Uterus (tissue), 2 donors: ENCODE results near the gene STPG4.
"Not testable (repeated sequence)": the region's sequence is repeated elsewhere in the genome, so short reads cannot be mapped to it uniquely, and the experiment has no call there.

Source experiments
- POLR2A ChIP-seq, 2 donors: fragments of 450-650 bp; IDR thresholded peaks; one replicate each; pipeline ENCODE4 v1.6.1; 2016; ENCODE audit warnings: antibody characterized with exemption in 2 of 2, mild to moderate bottlenecking in 1 of 2, moderate library complexity in 1 of 2
- TF ChIP-seq, protein P1 (sequence below), 4 experiments: fragments of 200-600 bp in 2 of 4; fragments of 450-650 bp in 2 of 4; sonication (generic) in 2 of 4; IDR thresholded peaks; one replicate each; pipeline ENCODE4 v1.5.1; 2016 to 2019; ENCODE audit warnings: antibody characterized with exemption in 4 of 4, mild to moderate bottlenecking in 2 of 4, moderate library complexity in 1 of 4

- TF ChIP-seq, protein P1, sequence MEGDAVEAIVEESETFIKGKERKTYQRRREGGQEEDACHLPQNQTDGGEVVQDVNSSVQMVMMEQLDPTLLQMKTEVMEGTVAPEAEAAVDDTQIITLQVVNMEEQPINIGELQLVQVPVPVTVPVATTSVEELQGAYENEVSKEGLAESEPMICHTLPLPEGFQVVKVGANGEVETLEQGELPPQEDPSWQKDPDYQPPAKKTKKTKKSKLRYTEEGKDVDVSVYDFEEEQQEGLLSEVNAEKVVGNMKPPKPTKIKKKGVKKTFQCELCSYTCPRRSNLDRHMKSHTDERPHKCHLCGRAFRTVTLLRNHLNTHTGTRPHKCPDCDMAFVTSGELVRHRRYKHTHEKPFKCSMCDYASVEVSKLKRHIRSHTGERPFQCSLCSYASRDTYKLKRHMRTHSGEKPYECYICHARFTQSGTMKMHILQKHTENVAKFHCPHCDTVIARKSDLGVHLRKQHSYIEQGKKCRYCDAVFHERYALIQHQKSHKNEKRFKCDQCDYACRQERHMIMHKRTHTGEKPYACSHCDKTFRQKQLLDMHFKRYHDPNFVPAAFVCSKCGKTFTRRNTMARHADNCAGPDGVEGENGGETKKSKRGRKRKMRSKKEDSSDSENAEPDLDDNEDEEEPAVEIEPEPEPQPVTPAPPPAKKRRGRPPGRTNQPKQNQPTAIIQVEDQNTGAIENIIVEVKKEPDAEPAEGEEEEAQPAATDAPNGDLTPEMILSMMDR (IDR thresholded peaks at IDR 0.05) = not testable (repeated sequence)
- not testable (repeated sequence) for TF ChIP-seq POLR2A (IDR thresholded peaks at IDR 0.05)
These were observed 34.7 kb downstream of the STPG4 start for GRCh38 chr2:47120424-47120823.
